Motor neuron (in vitro differentiated cells): ENCODE measurements around the gene TSTD1. TPM values are rescaled to one million over a fixed set of nuclear protein-coding genes. Genes with fewer than 3 reads are reported as not detected.
"Not testable (repeated sequence)": the region's sequence is repeated elsewhere in the genome, so short reads cannot be mapped to it uniquely, and the experiment has no call there.

ENCODE experiments used
- ATAC-seq, 8 experiments: fragments of 200-7000 bp; cut with Tn5 transposase; replicated peaks in 6 of 8; 2 replicates each; pipeline ENCODE4 v1.8.0; 2021; ENCODE audit warnings: mild to moderate bottlenecking in 8 of 8, moderate library complexity in 8 of 8
- H3K27ac ChIP-seq, 2 donors: fragments of 250-450 bp; sonication (Bioruptor Pico); 2 replicates each; pipeline ENCODE4 v1.9.0; 2021; ENCODE audit warnings: antibody characterized with exemption in 2 of 2, mild to moderate bottlenecking in 2 of 2, moderate library complexity in 1 of 2
- H3K4me1 ChIP-seq, 2 donors: fragments of 250-450 bp; sonication (Bioruptor Pico); replicated peaks in 1 of 2; 2 replicates each; pipeline ENCODE4 v1.6.1; 2021; ENCODE audit warnings: antibody characterized with exemption in 2 of 2, mild to moderate bottlenecking in 2 of 2, moderate library complexity in 1 of 2
- H3K4me3 ChIP-seq, 5 donors: fragments of 250-450 bp; sonication (Bioruptor Pico); 2 replicates each; pipeline ENCODE4 v1.9.0; 2021; ENCODE audit warnings: antibody characterized with exemption in 5 of 5, mild to moderate bottlenecking in 5 of 5, moderate library complexity in 4 of 5
- WGBS, 10 experiments: fragments of 450-650 bp; shearing (Covaris generic); methylation state at CpG; one replicate each; pipeline ENCODE4 v1.0.0; 2022; 5-methylcytosine and 5-hydroxymethylcytosine counted together
- in situ Hi-C, 9 experiments: fragments of 400-800 bp; cut with MboI; loops; one replicate each; pipeline ENCODE4 v1.15.0; 2021; ENCODE audit warnings: low sequenced_read_pairs in 9 of 9, low pct_unique_long_range_greater_than_20kb in 2 of 9; ENCODE audit not compliant: unreplicated experiment in 9 of 9
- total RNA-seq, 8 experiments: library from RNA; unstranded; fragments of 300-600 nt; gene quantifications; 2 replicates each; pipeline versions ENCODE4 v1.2.3 to v1.2.4, GENCODE V29; 2022

TSTD1 gene
- total RNA-seq, 8 experiments from 2014 or later = 0.46 to 13.4 (median 1.9) TPM; not detected in 2

DNA sequence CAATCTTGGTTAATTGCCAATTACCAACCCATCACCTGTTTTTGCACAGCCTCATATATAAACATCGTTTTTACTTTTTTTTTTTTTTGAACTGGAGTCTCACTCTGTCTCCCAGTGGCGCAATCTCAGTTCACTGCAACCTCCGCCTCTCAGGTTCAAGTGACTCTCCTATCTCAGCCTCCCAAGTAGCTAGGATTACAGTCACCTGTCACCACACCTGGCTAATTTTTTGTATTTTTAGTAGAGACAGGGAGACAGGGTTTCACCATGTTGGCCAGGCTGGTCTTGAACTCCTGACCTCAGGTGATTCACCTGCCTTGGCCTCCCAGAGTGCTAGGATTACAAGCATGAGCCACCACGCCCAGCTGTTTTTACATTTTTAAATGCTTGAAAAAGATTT lies 46.7 kb downstream of the TSTD1 start:
- in situ Hi-C loops = loop anchor here in 2 of 9 experiments (25.0 kb wide), 2 partner anchors 95 to 255 kb away; partner anchors contain the start of genes KLHDC9 (in 1 of the 2), NECTIN4 (in 1 of the 2) and SLAMF7 (in 1 of the 2)
- ATAC-seq, H3K4me1 ChIP-seq, H3K4me3 ChIP-seq, H3K27ac ChIP-seq: not testable (repeated sequence)
- WGBS, 10 experiments = 64 to 100% (median 90%) methylated on average over 1 to 4 of the region's 4 CpGs; no CpG with 5 or more reads in 2 of the 10 experiments

Other genes starting within 250 kb of the TSTD1 start
- 1 to 10 TPM in 1 of 8 experiments, under 1 TPM in 6, not detected in 1; 0.05 to 1.4 (median 0.41) TPM for gene LY9, start 242.8 kb downstream of the TSTD1 start, total RNA-seq
- gene CD244, start 176.1 kb downstream of the TSTD1 start, total RNA-seq = 1 to 10 TPM in 1 of 8 experiments, under 1 TPM in 4, not detected in 3; 0.08 to 3.7 (median 0.31) TPM
- gene ITLN1, start 153.8 kb downstream of the TSTD1 start, total RNA-seq = 1 to 10 TPM in 1 of 8 experiments, under 1 TPM in 2, not detected in 5; 0.17 to 1.3 (median 0.57) TPM
- 1 to 10 TPM in 1 of 8 experiments, under 1 TPM in 4, not detected in 3; 0.29 to 1.8 (median 0.83) TPM for gene ITLN2, start 84.2 kb downstream of the TSTD1 start, total RNA-seq
- gene F11R, start 17.8 kb downstream of the TSTD1 start, total RNA-seq = 10 to 100 TPM in 1 of 8 experiments, 1 to 10 TPM in 7; 1.4 to 14.5 (median 5.2) TPM
- 100 to 1,000 TPM in 3 of 8 experiments, 10 to 100 TPM in 5; 60.3 to 156 (median 85.6) TPM for gene USF1, start 7.0 kb upstream of the TSTD1 start, total RNA-seq
- 1 to 10 TPM in 5 of 8 experiments, under 1 TPM in 3; 0.64 to 2.8 (median 1.3) TPM for gene ARHGAP30, start 30.9 kb upstream of the TSTD1 start, total RNA-seq
- 10 to 100 TPM in 1 of 8 experiments, 1 to 10 TPM in 2, under 1 TPM in 4, not detected in 1; 0.14 to 29.1 (median 0.85) TPM for gene NECTIN4, start 50.6 kb upstream of the TSTD1 start, total RNA-seq
- 10 to 100 TPM in 5 of 8 experiments, 1 to 10 TPM in 2, not detected in 1; 1.5 to 38.5 (median 30.0) TPM for gene KLHDC9, start 59.4 kb upstream of the TSTD1 start, total RNA-seq
- gene PFDN2, start 79.1 kb upstream of the TSTD1 start, total RNA-seq = 100 to 1,000 TPM in 7 of 8 experiments, 10 to 100 TPM in 1; 99.1 to 356 (median 197) TPM
- 10 to 100 TPM; 27.7 to 59.0 (median 45.7) TPM for gene NIT1, start 79.1 kb upstream of the TSTD1 start, total RNA-seq
- gene DEDD, start 93.7 kb upstream of the TSTD1 start, total RNA-seq = 10 to 100 TPM; 12.6 to 34.4 (median 23.0) TPM
- gene UFC1, start 115.0 kb upstream of the TSTD1 start, total RNA-seq = 100 to 1,000 TPM in 2 of 8 experiments, 10 to 100 TPM in 6; 49.7 to 124 (median 91.4) TPM
- 10 to 100 TPM; 11.2 to 30.4 (median 22.8) TPM for gene USP21, start 120.5 kb upstream of the TSTD1 start, total RNA-seq
- gene PPOX, start 127.5 kb upstream of the TSTD1 start, total RNA-seq = 10 to 100 TPM; 18.4 to 86.8 (median 39.6) TPM
- 10 to 100 TPM; 32.2 to 50.4 (median 39.9) TPM for gene B4GALT3, start 138.5 kb upstream of the TSTD1 start, total RNA-seq
- gene ADAMTS4, start 160.1 kb upstream of the TSTD1 start, total RNA-seq = 10 to 100 TPM in 3 of 8 experiments, 1 to 10 TPM in 3, under 1 TPM in 2; 0.33 to 18.5 (median 2.3) TPM
- gene NDUFS2, start 163.4 kb upstream of the TSTD1 start, total RNA-seq = 100 to 1,000 TPM in 7 of 8 experiments, 10 to 100 TPM in 1; 87.8 to 151 (median 125) TPM
- 1 to 10 TPM in 1 of 8 experiments, under 1 TPM in 1, not detected in 6; 0.75 to 1.4 TPM for gene FCER1G, start 176.3 kb upstream of the TSTD1 start, total RNA-seq
- gene APOA2, start 184.7 kb upstream of the TSTD1 start, total RNA-seq = 1 to 10 TPM in 1 of 8 experiments, not detected in 7; 2.3 TPM
- gene TOMM40L, start 187.1 kb upstream of the TSTD1 start, total RNA-seq = 10 to 100 TPM in 7 of 8 experiments, 1 to 10 TPM in 1; 5.1 to 24.3 (median 17.3) TPM
- gene NR1I3, start 199.2 kb upstream of the TSTD1 start, total RNA-seq = 1 to 10 TPM; 1.2 to 6.1 (median 3.7) TPM
- gene PCP4L1, start 219.8 kb upstream of the TSTD1 start, total RNA-seq = 1 to 10 TPM in 2 of 8 experiments, under 1 TPM in 5, not detected in 1; 0.32 to 3.9 (median 0.59) TPM